OCI-LY1 (cell line): ENCODE results near the gene SMU1.
"Not testable (repeated sequence)": the region's sequence is repeated elsewhere in the genome, so short reads cannot be mapped to it uniquely, and the experiment has no call there.

Experiments
- H2AFZ ChIP-seq: fragments of 200-600 bp; sonication (generic), shearing (Covaris generic); 2 replicates; pipeline ENCODE4 v1.6.0; 2014; ENCODE audit warnings: antibody characterized with exemption, mild to moderate bottlenecking, low read length
- H3F3A ChIP-seq: fragments of 200-600 bp; sonication (generic), shearing (Covaris generic); 2 replicates; pipeline ENCODE4 v1.6.0; 2014; ENCODE audit warnings: mild to moderate bottlenecking, antibody characterized with exemption, low read length, moderate library complexity; ENCODE audit not compliant: insufficient read depth
- H3K27ac ChIP-seq: fragments of 200-600 bp; sonication (generic); 2 replicates; pipeline ENCODE4 v1.5.1; 2014; ENCODE audit warnings: low read length, mixed run types, mild to moderate bottlenecking, low read depth; ENCODE audit not compliant: poor library complexity, severe bottlenecking
- H3K27me3 ChIP-seq: fragments of 200-600 bp; sonication (generic); 2 replicates; pipeline ENCODE4 v1.6.0; 2014; ENCODE audit warnings: antibody characterized with exemption, mild to moderate bottlenecking, low read length, moderate library complexity; ENCODE audit not compliant: insufficient read depth
- H3K36me3 ChIP-seq: fragments of 200-600 bp; sonication (generic); 2 replicates; pipeline ENCODE4 v1.6.1; 2014; ENCODE audit warnings: mild to moderate bottlenecking, antibody characterized with exemption, low read length, moderate library complexity, mixed read lengths; ENCODE audit not compliant: insufficient read depth
- H3K4me1 ChIP-seq: fragments of 200-600 bp; sonication (generic); 2 replicates; pipeline ENCODE4 v1.5.1; 2014; ENCODE audit warnings: mild to moderate bottlenecking, low read length, moderate library complexity; ENCODE audit not compliant: insufficient read depth, severe bottlenecking
- H3K4me2 ChIP-seq: fragments of 200-600 bp; sonication (generic), shearing (Covaris generic); 2 replicates; pipeline ENCODE4 v1.6.1; 2014; ENCODE audit warnings: low read length
- H3K4me3 ChIP-seq: fragments of 200-600 bp; sonication (generic); 2 replicates; pipeline ENCODE4 v1.5.1; 2014; ENCODE audit warnings: low read length, low read depth, mild to moderate bottlenecking, mixed read lengths; ENCODE audit not compliant: poor library complexity, severe bottlenecking
- H3K79me2 ChIP-seq: fragments of 200-600 bp; shearing (Covaris generic); 2 replicates; pipeline ENCODE4 v1.6.1; 2016; ENCODE audit warnings: mixed run types, low read length, mixed read lengths; ENCODE audit not compliant: insufficient read depth
- H3K9ac ChIP-seq: fragments of 200-600 bp; sonication (generic), shearing (Covaris generic); 2 replicates; pipeline ENCODE4 v1.6.1; 2014; ENCODE audit warnings: mild to moderate bottlenecking, low read length, mixed read lengths
- H3K9me2 ChIP-seq: fragments of 200-600 bp; sonication (generic), shearing (Covaris generic); 2 replicates; pipeline ENCODE4 v1.6.1; 2014; ENCODE audit warnings: low read depth, mild to moderate bottlenecking, low read length, mixed read lengths
- H3K9me3 ChIP-seq: fragments of 200-600 bp; shearing (Covaris generic); 2 replicates; pipeline ENCODE4 v1.6.1; 2014; ENCODE audit warnings: low read length, mixed read lengths
- H4K20me1 ChIP-seq: fragments of 200-600 bp; sonication (generic), shearing (Covaris generic); 2 replicates; pipeline ENCODE4 v1.6.0; 2016; ENCODE audit warnings: mild to moderate bottlenecking, low read length; ENCODE audit not compliant: insufficient read depth
- EZH2 ChIP-seq: fragments of 200-600 bp; sonication (generic), shearing (Covaris generic); IDR thresholded peaks from 2 replicates; pipeline ENCODE4 v1.8.0; 2017; ENCODE audit warnings: borderline replicate concordance, mixed run types, mild to moderate bottlenecking, antibody characterized with exemption, low read length, moderate library complexity, mixed read lengths
- TF ChIP-seq, protein P1 (sequence below): fragments of 200-600 bp; sonication (generic), shearing (Covaris generic); IDR thresholded peaks from 2 replicates; pipeline ENCODE4 v1.5.1; 2017; ENCODE audit warnings: mild to moderate bottlenecking, antibody characterized with exemption, low read length, moderate library complexity, mixed read lengths

SMU1 gene

DNA sequence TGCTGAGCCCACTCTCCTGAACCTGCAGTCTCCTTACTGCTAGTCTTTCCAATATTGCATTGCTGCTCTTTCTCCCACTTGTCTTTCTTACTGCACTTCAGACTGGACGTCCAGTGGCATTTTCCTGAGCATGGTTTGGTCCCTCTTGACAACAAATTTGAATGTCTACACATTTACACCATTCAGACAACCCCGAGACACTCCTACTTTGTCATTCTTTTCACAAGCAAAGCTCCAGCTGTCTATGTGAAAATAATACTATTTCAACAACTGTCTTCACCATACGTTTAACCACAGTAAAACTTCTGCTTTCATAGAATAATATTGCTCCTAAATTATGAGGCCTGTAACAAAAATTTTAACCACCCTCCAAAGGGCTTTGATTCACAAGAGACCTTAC lies 64.6 kb downstream of the SMU1 start:
- no peaks in the 10 kb centered on the region for H3K27me3 ChIP-seq
- H3K36me3 ChIP-seq, result peaks cover 4% of the 10 kb centered on the region; the same call in 1 of the 2 replicates
- H4K20me1 ChIP-seq, result no peaks in the 10 kb centered on the region
- no peaks in the 10 kb centered on the region for H3K9me2 ChIP-seq
- H2AFZ ChIP-seq, result no peak overlapping the region
- no peak for TF ChIP-seq EZH2
- TF ChIP-seq, protein P1, sequence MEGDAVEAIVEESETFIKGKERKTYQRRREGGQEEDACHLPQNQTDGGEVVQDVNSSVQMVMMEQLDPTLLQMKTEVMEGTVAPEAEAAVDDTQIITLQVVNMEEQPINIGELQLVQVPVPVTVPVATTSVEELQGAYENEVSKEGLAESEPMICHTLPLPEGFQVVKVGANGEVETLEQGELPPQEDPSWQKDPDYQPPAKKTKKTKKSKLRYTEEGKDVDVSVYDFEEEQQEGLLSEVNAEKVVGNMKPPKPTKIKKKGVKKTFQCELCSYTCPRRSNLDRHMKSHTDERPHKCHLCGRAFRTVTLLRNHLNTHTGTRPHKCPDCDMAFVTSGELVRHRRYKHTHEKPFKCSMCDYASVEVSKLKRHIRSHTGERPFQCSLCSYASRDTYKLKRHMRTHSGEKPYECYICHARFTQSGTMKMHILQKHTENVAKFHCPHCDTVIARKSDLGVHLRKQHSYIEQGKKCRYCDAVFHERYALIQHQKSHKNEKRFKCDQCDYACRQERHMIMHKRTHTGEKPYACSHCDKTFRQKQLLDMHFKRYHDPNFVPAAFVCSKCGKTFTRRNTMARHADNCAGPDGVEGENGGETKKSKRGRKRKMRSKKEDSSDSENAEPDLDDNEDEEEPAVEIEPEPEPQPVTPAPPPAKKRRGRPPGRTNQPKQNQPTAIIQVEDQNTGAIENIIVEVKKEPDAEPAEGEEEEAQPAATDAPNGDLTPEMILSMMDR, result no peak
- H3K9me3 ChIP-seq, result no peaks in the 10 kb centered on the region
- H3F3A ChIP-seq, result no peaks in the 10 kb centered on the region
- no peaks in the 10 kb centered on the region for H3K79me2 ChIP-seq
- H3K4me1 ChIP-seq, result no peaks in the 10 kb centered on the region
- H3K4me2 ChIP-seq, result no peak overlapping the region
- no peak overlapping the region for H3K4me3 ChIP-seq
- no peak overlapping the region for H3K9ac ChIP-seq
- H3K27ac ChIP-seq, result no peak overlapping the region

DNA sequence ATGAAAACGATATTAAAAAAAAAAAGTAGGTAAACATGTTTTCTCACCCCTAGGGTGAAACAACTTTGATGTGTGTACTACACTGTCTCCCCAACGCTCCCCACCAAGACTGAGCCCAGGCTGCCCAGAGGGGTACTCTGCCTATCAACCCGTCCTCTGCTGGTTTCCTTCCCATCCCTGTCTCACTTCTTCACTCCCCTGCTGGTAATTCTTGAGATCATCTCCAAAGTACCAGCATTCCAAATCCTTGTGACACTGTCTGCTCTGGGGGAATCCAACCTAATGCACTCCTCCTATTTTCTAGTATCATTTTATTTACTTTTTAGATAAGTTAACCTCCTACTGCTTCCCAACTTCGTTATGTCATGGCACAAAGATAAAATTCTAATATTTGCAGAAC lies 68.7 kb downstream of the SMU1 start:
- H3K4me2 ChIP-seq, result no peak overlapping the region
- no peak overlapping the region for H3K4me3 ChIP-seq
- H3K27me3 ChIP-seq, result no peaks in the 10 kb centered on the region
- H3K4me1 ChIP-seq, result peaks cover 4% of the 10 kb centered on the region
- H3K27ac ChIP-seq, result no peak overlapping the region
- H3K36me3 ChIP-seq, result no peaks in the 10 kb centered on the region
- no peaks in the 10 kb centered on the region for H3K9me3 ChIP-seq
- TF ChIP-seq, protein P1, result no peak
- no peak for TF ChIP-seq EZH2
- H3K9ac ChIP-seq, result no peak overlapping the region
- no peak overlapping the region for H2AFZ ChIP-seq
- no peaks in the 10 kb centered on the region for H3K9me2 ChIP-seq
- no peaks in the 10 kb centered on the region for H3K79me2 ChIP-seq
- H4K20me1 ChIP-seq, result no peaks in the 10 kb centered on the region
- H3F3A ChIP-seq, result no peaks in the 10 kb centered on the region

DNA sequence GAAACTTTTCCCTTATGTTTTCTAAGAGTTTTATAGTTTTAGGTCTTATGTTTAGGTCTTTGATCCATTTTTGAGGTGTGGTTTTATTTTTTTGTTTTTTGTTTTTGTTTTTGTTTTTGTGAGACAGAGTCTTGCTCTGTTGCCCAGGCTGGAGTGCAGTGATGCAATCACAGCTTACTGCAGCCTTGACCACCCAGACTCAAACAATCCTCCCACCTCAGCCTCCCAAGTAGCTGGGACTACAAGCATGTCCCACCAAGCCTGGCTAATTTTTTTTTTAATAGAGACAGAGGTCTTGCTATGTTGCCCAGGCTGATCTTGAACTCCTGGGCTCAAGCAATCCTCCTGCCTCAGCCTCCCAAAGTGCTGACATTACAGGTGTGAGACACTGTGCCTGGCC lies 71.1 kb downstream of the SMU1 start:
- H3K4me3 ChIP-seq, H3K9me3 ChIP-seq, H3F3A ChIP-seq, H3K36me3 ChIP-seq, H3K27ac ChIP-seq, H3K9me2 ChIP-seq, H2AFZ ChIP-seq, H3K79me2 ChIP-seq, H3K9ac ChIP-seq, H3K27me3 ChIP-seq, H3K4me2 ChIP-seq, H4K20me1 ChIP-seq: not testable (repeated sequence)
- peaks cover 16% of the 10 kb centered on the region for H3K4me1 ChIP-seq

DNA sequence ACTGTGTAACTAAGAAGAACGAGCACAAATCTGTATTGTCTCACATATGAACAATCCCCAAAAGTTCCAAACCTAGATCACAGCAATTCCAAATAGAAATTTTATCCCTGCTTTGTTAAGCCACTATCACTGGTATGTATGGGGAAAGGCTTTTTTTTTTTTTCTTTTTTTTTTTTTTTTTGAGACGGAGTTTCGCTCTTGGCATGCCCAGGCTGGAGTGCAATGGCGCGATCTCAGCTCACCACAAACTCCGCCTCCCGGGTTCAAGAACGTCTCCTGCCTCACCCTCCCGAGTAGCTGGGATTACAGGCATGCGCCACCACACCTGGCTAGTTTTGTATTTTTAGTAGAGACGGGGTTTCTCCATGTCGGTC lies 75.8 kb downstream of the SMU1 start:
- H3K9me2 ChIP-seq, H3K9me3 ChIP-seq, H2AFZ ChIP-seq, H3F3A ChIP-seq, H4K20me1 ChIP-seq, H3K27me3 ChIP-seq: not testable (repeated sequence)
- peak overlapping the region; percentile 73 for H3K4me2 ChIP-seq
- peaks cover 21% of the 10 kb centered on the region for H3K4me1 ChIP-seq
- peak overlapping the region; percentile 69 for H3K9ac ChIP-seq
- peak overlapping the region; percentile 99 for H3K4me3 ChIP-seq
- peaks cover 27% of the 10 kb centered on the region for H3K79me2 ChIP-seq
- H3K36me3 ChIP-seq, result peaks cover 20% of the 10 kb centered on the region
- peak overlapping the region; percentile 88 for H3K27ac ChIP-seq
